Suprapubic skin (tissue), 4 donors: Measurements from ENCODE around the gene NDUFC1. TPM values are rescaled to one million over a fixed set of nuclear protein-coding genes. Genes with fewer than 3 reads are reported as not detected.
"Not testable (repeated sequence)": the region's sequence is repeated elsewhere in the genome, so short reads cannot be mapped to it uniquely, and the experiment has no call there.

Experiments
- DNase-seq, 2 donors: peaks; one replicate each; pipeline ENCODE4 v3.0.0-alpha.2; 2019; ENCODE audit warnings: low spot score in 2 of 2
- H3K27ac ChIP-seq: fragments of 200-600 bp; sonication (generic); one replicate; pipeline ENCODE4 v1.5.1; 2019
- H3K27me3 ChIP-seq: fragments of 200-600 bp; sonication (generic); one replicate; pipeline ENCODE4 v1.5.1; 2019
- H3K36me3 ChIP-seq: fragments of 200-600 bp; sonication (generic); one replicate; pipeline ENCODE4 v1.5.1; 2019
- H3K4me1 ChIP-seq: fragments of 200-600 bp; sonication (generic); one replicate; pipeline ENCODE4 v1.5.1; 2019
- H3K4me3 ChIP-seq: fragments of 200-600 bp; sonication (generic); one replicate; pipeline ENCODE4 v1.5.1; 2019; ENCODE audit warnings: mild to moderate bottlenecking
- H3K9me3 ChIP-seq: fragments of 200-600 bp; sonication (generic); one replicate; pipeline ENCODE4 v1.5.1; 2019
- CTCF ChIP-seq, 2 donors: fragments of 200-600 bp in 1 of 2; fragments of 450-650 bp in 1 of 2; sonication (generic) in 1 of 2; IDR thresholded peaks; one replicate each; pipeline ENCODE4 v1.5.1; 2016 to 2019; ENCODE audit warnings: antibody characterized with exemption in 2 of 2, mild to moderate bottlenecking in 1 of 2, moderate library complexity in 1 of 2
- EP300 ChIP-seq: sonication (generic); formaldehyde crosslinking; IDR thresholded peaks from one replicate; pipeline ENCODE4 v1.6.1; 2017; ENCODE audit warnings: antibody characterized with exemption
- POLR2A ChIP-seq, 2 donors: fragments of 450-650 bp; IDR thresholded peaks; one replicate each; pipeline ENCODE4 v1.6.1; 2017; ENCODE audit warnings: antibody characterized with exemption in 2 of 2, mild to moderate bottlenecking in 2 of 2, moderate library complexity in 2 of 2
- POLR2AphosphoS5 ChIP-seq, 3 donors: sonication (generic); formaldehyde crosslinking; IDR thresholded peaks; one replicate each; pipeline ENCODE4 v1.6.1; 2017; ENCODE audit warnings: antibody characterized with exemption in 3 of 3
- WGBS: methylation state at CpG from one replicate; pipeline ENCODE4 v1.1.5; 2018; 5-methylcytosine and 5-hydroxymethylcytosine counted together
- total RNA-seq, 4 donors: library from RNA; depleted of rRNA; stranded (reverse); fragments of >200 nt; gene quantifications; one replicate each; pipeline ENCODE4 v1.1.0, GENCODE V29; 2016

Gene NDUFC1
- total RNA-seq, 4 donors from 2014 or later, result 23.1 to 78.2 (median 54.5) TPM

GRCh38 chr4:139316733-139317132, 14.5 kb upstream of the NDUFC1 start:
- Histone ChIP-seq H3K36me3 (no peaks in the 10 kb centered on the region), H3K9me3 (no peaks in the 10 kb centered on the region), H3K27me3 (no peaks in the 10 kb centered on the region), H3K27ac (no peak overlapping the region), H3K4me1 (peaks cover 29% of the 10 kb centered on the region), H3K4me3 (no peak overlapping the region)
- no peak for TF ChIP-seq POLR2AphosphoS5 (IDR thresholded peaks at IDR 0.05)
- TF ChIP-seq EP300, result no peak
- TF ChIP-seq CTCF (IDR thresholded peaks at IDR 0.05), result no peak
- TF ChIP-seq POLR2A (IDR thresholded peaks at IDR 0.05), result no peak
- WGBS, result 94% methylated on average over 2 of the region's 2 CpGs
- no peak for DNase-seq

- no peaks in the 10 kb centered on the region for H3K27me3 ChIP-seq
- H3K9me3 ChIP-seq, result no peaks in the 10 kb centered on the region
- 88% methylated on average over 13 of the region's 13 CpGs for WGBS
- DNase-seq, result no peak
- TF ChIP-seq POLR2AphosphoS5 (IDR thresholded peaks at IDR 0.05) (no peak), CTCF (IDR thresholded peaks at IDR 0.05) (no peak), EP300 (no peak), POLR2A (IDR thresholded peaks at IDR 0.05) (no peak)
- H3K4me3 ChIP-seq, result no peak overlapping the region
- no peaks in the 10 kb centered on the region for H3K36me3 ChIP-seq
- H3K27ac ChIP-seq, result no peak overlapping the region
- H3K4me1 ChIP-seq, result peaks cover 29% of the 10 kb centered on the region
Measured at GRCh38 chr4:139315221-139315675, 13.0 kb upstream of the NDUFC1 start.

GRCh38 chr4:139314047-139314800, 11.9 kb upstream of the NDUFC1 start:
- Histone ChIP-seq H3K9me3 (no peaks in the 10 kb centered on the region), H3K4me3 (no peak overlapping the region), H3K27me3 (no peaks in the 10 kb centered on the region), H3K36me3 (no peaks in the 10 kb centered on the region), H3K27ac (no peak overlapping the region), H3K4me1 (peaks cover 29% of the 10 kb centered on the region)
- TF ChIP-seq CTCF (IDR thresholded peaks at IDR 0.05) (no peak), EP300 (no peak), POLR2AphosphoS5 (IDR thresholded peaks at IDR 0.05) (no peak), POLR2A (IDR thresholded peaks at IDR 0.05) (no peak)
- 97% methylated on average over 4 of the region's 4 CpGs for WGBS
- no peak for DNase-seq

GRCh38 chr4:139313414-139313813, 11.1 kb upstream of the NDUFC1 start:
- H3K9me3 ChIP-seq, H3K27me3 ChIP-seq, H3K4me3 ChIP-seq, H3K36me3 ChIP-seq, DNase-seq, H3K27ac ChIP-seq: not testable (repeated sequence)
- H3K4me1 ChIP-seq, result peaks cover 29% of the 10 kb centered on the region
- WGBS, result 80% methylated on average over 10 of the region's 10 CpGs

- no peaks in the 10 kb centered on the region for H3K36me3 ChIP-seq
- no peaks in the 10 kb centered on the region for H3K27me3 ChIP-seq
- peaks cover 29% of the 10 kb centered on the region for H3K4me1 ChIP-seq
- no peak for TF ChIP-seq EP300
- no peak for TF ChIP-seq POLR2AphosphoS5 (IDR thresholded peaks at IDR 0.05)
- TF ChIP-seq CTCF (IDR thresholded peaks at IDR 0.05), result no peak
- no peak for TF ChIP-seq POLR2A (IDR thresholded peaks at IDR 0.05)
- DNase-seq, result no peak
- WGBS, result 94% methylated on average over 3 of the region's 3 CpGs
- no peaks in the 10 kb centered on the region for H3K9me3 ChIP-seq
- no peak overlapping the region for H3K4me3 ChIP-seq
- H3K27ac ChIP-seq, result no peak overlapping the region
Measured at GRCh38 chr4:139312552-139313332, 10.5 kb upstream of the NDUFC1 start.
